HEK293 (cell line): ENCODE data around the gene CLDN7.
A peak's percentile ranks its signal among the peaks of the same experiment; 100 is the strongest.

ENCODE experiments used
- CTCF ChIA-PET: fragments of 350-600 bp; formaldehyde crosslinking; extraction: SDS; loops from one replicate; lab custom pipeline; 2021; ENCODE audit warnings: antibody characterized with exemption; lab: Yijun Ruan, JAX
- POLR2A ChIA-PET: fragments of 300-600 bp; formaldehyde crosslinking; extraction: SDS; loops from one replicate; lab custom pipeline; 2020; ENCODE audit warnings: antibody characterized with exemption, inconsistent platforms; lab: Yijun Ruan, JAX
- H3K27ac ChIP-seq: fragments of 200-500 bp; sonication (Bioruptor generic); 2 replicates; pipeline ENCODE4 v1.5.1; 2014; ENCODE audit warnings: low read depth, low read length, control low read depth, inconsistent platforms; ENCODE audit errors: extremely low read depth
- H3K36me3 ChIP-seq, 2 experiments: fragments of 200-500 bp in 1 of 2; sonication (Bioruptor generic) in 1 of 2; 1 replicate in 1 of 2; 2 replicates in 1 of 2; pipeline ENCODE4 v1.5.1; 2014 to 2017; ENCODE audit warnings: inconsistent platforms in 2 of 2, low read length in 2 of 2; ENCODE audit not compliant: control insufficient read depth in 2 of 2, insufficient read depth in 1 of 2
- H3K4me1 ChIP-seq: fragments of 200-500 bp; sonication (Bioruptor generic); 2 replicates; pipeline ENCODE4 v1.5.1; 2014; ENCODE audit warnings: mild to moderate bottlenecking, low read length, inconsistent platforms; ENCODE audit not compliant: control insufficient read depth, insufficient read depth
- H3K4me3 ChIP-seq: 2 replicates; pipeline ENCODE4 v1.5.1; 2011; ENCODE audit warnings: low read depth, mild to moderate bottlenecking, control low read depth, low read length, moderate library complexity
- H3K9me3 ChIP-seq: fragments of 200-500 bp; sonication (Bioruptor generic); 2 replicates; pipeline ENCODE4 v1.5.1; 2014; ENCODE audit warnings: low read depth, low read length, inconsistent platforms; ENCODE audit not compliant: control insufficient read depth, insufficient read depth
- PRDM1 ChIP-seq: fragments of 450-650 bp; formaldehyde crosslinking; IDR thresholded peaks from 2 replicates; pipeline ENCODE4; 2016; ENCODE audit warnings: missing biosample characterization, missing genetic modification characterization
- PRDM10 ChIP-seq: fragments of 450-650 bp; formaldehyde crosslinking; IDR thresholded peaks from 2 replicates; pipeline ENCODE4 v1.5.1; 2016; ENCODE audit warnings: missing biosample characterization, missing genetic modification characterization
- ZBTB20 ChIP-seq: fragments of 450-650 bp; formaldehyde crosslinking; IDR thresholded peaks from 2 replicates; pipeline ENCODE4 v1.5.1; 2016; ENCODE audit warnings: missing biosample characterization, missing genetic modification characterization
- ZBTB44 ChIP-seq: fragments of 450-650 bp; IDR thresholded peaks from 2 replicates; pipeline ENCODE4 v1.5.1; 2018; ENCODE audit warnings: missing biosample characterization, mild to moderate bottlenecking, missing genetic modification characterization
- ZFHX2 ChIP-seq: fragments of 450-650 bp; formaldehyde crosslinking; conservative IDR thresholded peaks from 2 replicates; pipeline ENCODE4 v1.5.1; 2016; ENCODE audit warnings: missing biosample characterization, missing genetic modification characterization
- ZNF10 ChIP-seq: fragments of 450-650 bp; formaldehyde crosslinking; IDR thresholded peaks from 2 replicates; pipeline ENCODE4 v1.5.1; 2017; ENCODE audit warnings: missing biosample characterization, missing genetic modification characterization
- ZNF157 ChIP-seq: fragments of 450-650 bp; formaldehyde crosslinking; IDR thresholded peaks from 2 replicates; pipeline ENCODE4 v1.5.1; 2016; ENCODE audit warnings: missing biosample characterization, missing genetic modification characterization
- ZNF18 ChIP-seq: fragments of 450-650 bp; formaldehyde crosslinking; IDR thresholded peaks from 2 replicates; pipeline ENCODE4 v1.5.1; 2016; ENCODE audit warnings: missing biosample characterization, missing genetic modification characterization
- ZNF548 ChIP-seq: fragments of 450-650 bp; formaldehyde crosslinking; IDR thresholded peaks from 2 replicates; pipeline ENCODE4 v1.5.1; 2016; ENCODE audit warnings: missing biosample characterization, missing genetic modification characterization
- ZNF596 ChIP-seq: fragments of 450-650 bp; IDR thresholded peaks from 2 replicates; pipeline ENCODE4 v1.5.0; 2018; ENCODE audit warnings: missing biosample characterization, mild to moderate bottlenecking, missing genetic modification characterization, moderate library complexity
- ZNF600 ChIP-seq: fragments of 450-650 bp; formaldehyde crosslinking; IDR thresholded peaks from 2 replicates; pipeline ENCODE4 v1.5.1; 2016; ENCODE audit warnings: missing biosample characterization, missing genetic modification characterization
- ZNF610 ChIP-seq: fragments of 450-650 bp; formaldehyde crosslinking; IDR thresholded peaks from 2 replicates; pipeline ENCODE4 v1.5.1; 2016; ENCODE audit warnings: missing biosample characterization, missing genetic modification characterization, borderline replicate concordance
- ZNF747 ChIP-seq: fragments of 450-650 bp; formaldehyde crosslinking; IDR thresholded peaks from 2 replicates; pipeline ENCODE4 v1.5.1; 2016; ENCODE audit warnings: missing biosample characterization, missing genetic modification characterization

Gene CLDN7

GRCh38 chr17:7241090-7241733 is 21.1 kb downstream of the CLDN7 start:
- POLR2A ChIA-PET = interaction anchor here (0.6 to 14.2 kb wide), 10 partner anchors 10 to 896 kb away, joined by 3 to 284 read pairs (median 7); partner anchors contain the start of genes ACADVL, CTDNEP1, DLG4 and ELP5
- Histone ChIP-seq H3K4me1 (peaks cover 11% of the 10 kb centered on the region), H3K9me3 (no peaks in the 10 kb centered on the region), H3K36me3 (peaks cover 21 to 53% of the 10 kb centered on the region in 2 experiments), H3K4me3 (peak overlapping the region; percentile 82), H3K27ac (peak overlapping the region; percentile 91)
- 0 out of 2 replicates have a peak, but pooled peaks have one; percentile 6 for TF ChIP-seq ZFHX2 (tag by site-specific recombination)
- 0 out of 2 replicates have a peak, but pooled peaks have one; percentile 31 for TF ChIP-seq ZNF600 (tag by site-specific recombination)
- no peak for TF ChIP-seq ZNF747
- no peak for TF ChIP-seq ZNF157 (tag by site-specific recombination)
- TF ChIP-seq ZNF18 (tag by site-specific recombination) = no peak
- TF ChIP-seq ZNF548 (tag by site-specific recombination) = no peak
- no peak for TF ChIP-seq ZNF10 (tag by site-specific recombination)
- TF ChIP-seq PRDM10 (tag by site-specific recombination) = peak; percentile 45; the same call in 1 of the 2 replicates
- no peak for TF ChIP-seq ZBTB20 (tag by site-specific recombination)
- no peak for TF ChIP-seq ZBTB44 (tag by site-specific recombination)
- no peak for TF ChIP-seq ZNF610 (tag by site-specific recombination)
- CTCF ChIA-PET = interaction anchor here (1.0 to 5.2 kb wide), 6 partner anchors 21 to 196 kb away, joined by 3 to 33 read pairs (median 6); partner anchors contain the start of genes ACADVL and DLG4

- POLR2A ChIA-PET = interaction anchor here (0.6 to 14.2 kb wide), 5 partner anchors 11 to 897 kb away, joined by 4 to 284 read pairs (median 6); partner anchors contain the start of genes ACADVL, CTDNEP1, DLG4 and ELP5
- peak; percentile 97 for TF ChIP-seq PRDM1 (tag by site-specific recombination)
- no peak for TF ChIP-seq ZNF596 (tag by site-specific recombination)
- TF ChIP-seq, all 188 proteins: peak for 1
- Histone ChIP-seq H3K4me1 (peaks cover 13% of the 10 kb centered on the region), H3K4me3 (peak overlapping the region; percentile 20; the same call in 1 of the 2 replicates), H3K9me3 (no peaks in the 10 kb centered on the region), H3K27ac (0 out of 2 replicates have a peak overlapping the region, but pooled peaks have one; percentile 21), H3K36me3 (peaks cover 21 to 54% of the 10 kb centered on the region in 2 experiments)
- CTCF ChIA-PET = interaction anchor here (0.6 to 5.2 kb wide), 3 partner anchors 20 to 56 kb away, joined by 3 to 33 read pairs (median 12); partner anchors contain the start of genes ACADVL and DLG4
These were observed 21.9 kb downstream of the CLDN7 start for GRCh38 chr17:7240375-7240774.
